IMR-90 (cell line): Measurements from ENCODE around the gene SLC19A1. TPM values are rescaled to one million over a fixed set of nuclear protein-coding genes. Genes with fewer than 3 reads are reported as not detected.

Experiments used
- ATAC-seq: fragments of 200-7000 bp; cut with Tn5 transposase; 2 replicates; pipeline ENCODE4 v1.9.1; 2020; ENCODE audit warnings: low read depth, mild to moderate bottlenecking, moderate library complexity
- BruUV-seq: library from RNA; stranded (reverse); fragments of 400-500 nt; replicated peaks from 2 replicates; lab custom pipeline; 2021; lab: Mats Ljungman, UMichigan
- CTCF ChIA-PET: fragments of 300-600 bp; formaldehyde crosslinking; extraction: SDS; loops from one replicate; lab custom pipeline; 2021; ENCODE audit warnings: antibody characterized with exemption; lab: Yijun Ruan, JAX
- POLR2A ChIA-PET: fragments of 300-600 bp; sonication (Branson Sonifier 250); formaldehyde crosslinking; loops from one replicate; lab custom pipeline; 2022; ENCODE audit warnings: antibody characterized with exemption; ENCODE audit not compliant: unreplicated experiment; lab: Charles Lee
- DNase-seq: peaks from one replicate; pipeline ENCODE4 v3.0.0; 2013
- H2AFZ ChIP-seq: replicated peaks from 2 replicates; pipeline ENCODE3; 2013; ENCODE audit warnings: low read length, mild to moderate bottlenecking; ENCODE audit not compliant: poor library complexity
- H2AK5ac ChIP-seq: 2 replicates; pipeline ENCODE4 v1.6.1; 2013; ENCODE audit warnings: low read depth, low read length, inconsistent platforms
- H2AK9ac ChIP-seq: replicated peaks from 2 replicates; pipeline ENCODE3; 2013; ENCODE audit warnings: mild to moderate bottlenecking, low read depth, low read length, moderate library complexity; ENCODE audit not compliant: poor library complexity
- H2BK120ac ChIP-seq: 2 replicates; pipeline ENCODE4 v1.6.1; 2013; ENCODE audit warnings: low read depth, low read length, inconsistent platforms
- H2BK15ac ChIP-seq: 3 replicates; pipeline ENCODE4 v1.6.1; 2013; ENCODE audit warnings: low read depth, low read length, inconsistent platforms
- H2BK20ac ChIP-seq: 2 replicates; pipeline ENCODE4 v1.6.1; 2013; ENCODE audit warnings: low read depth, mild to moderate bottlenecking, inconsistent platforms, low read length, moderate library complexity
- H2BK5ac ChIP-seq: 2 replicates; pipeline ENCODE4 v1.6.1; 2013; ENCODE audit warnings: mild to moderate bottlenecking, low read depth, low read length, inconsistent platforms; ENCODE audit not compliant: poor library complexity, severe bottlenecking
- H3K14ac ChIP-seq: replicated peaks from 2 replicates; pipeline ENCODE4 v1.6.1; 2013; ENCODE audit warnings: low read depth, low read length, inconsistent platforms
- H3K18ac ChIP-seq: 2 replicates; pipeline ENCODE4 v1.6.1; 2013; ENCODE audit warnings: low read depth, low read length, control low read depth
- H3K23ac ChIP-seq: 2 replicates; pipeline ENCODE4 v1.6.1; 2013; ENCODE audit warnings: low read depth, low read length, inconsistent platforms
- H3K27ac ChIP-seq: 2 replicates; pipeline ENCODE4 v1.5.1; 2013; ENCODE audit warnings: mild to moderate bottlenecking, control low read depth, low read length; ENCODE audit not compliant: insufficient read depth
- H3K27me3 ChIP-seq: 2 replicates; pipeline ENCODE4 v1.6.1; 2013; ENCODE audit warnings: low read length; ENCODE audit not compliant: control insufficient read depth, insufficient read depth
- H3K36me3 ChIP-seq: 2 replicates; pipeline ENCODE4 v1.6.1; 2013; ENCODE audit warnings: low read length, mixed read lengths; ENCODE audit not compliant: control insufficient read depth, insufficient read depth
- H3K4ac ChIP-seq: 2 replicates; pipeline ENCODE4 v1.6.1; 2013; ENCODE audit warnings: low read depth, low read length, inconsistent platforms
- H3K4me1 ChIP-seq: 2 replicates; pipeline ENCODE4 v1.6.1; 2013; ENCODE audit warnings: low read length, mixed read lengths; ENCODE audit not compliant: control insufficient read depth, insufficient read depth
- H3K4me2 ChIP-seq: 2 replicates; pipeline ENCODE4 v1.6.1; 2013; ENCODE audit warnings: low read depth, mild to moderate bottlenecking, control low read depth, low read length, moderate library complexity
- H3K4me3 ChIP-seq: 2 replicates; pipeline ENCODE4 v1.5.1; 2013; ENCODE audit warnings: low read depth, mild to moderate bottlenecking, control low read depth, low read length, moderate library complexity; ENCODE audit not compliant: insufficient read depth
- H3K56ac ChIP-seq: 2 replicates; pipeline ENCODE4 v1.6.1; 2013; ENCODE audit warnings: low read length, inconsistent platforms; ENCODE audit not compliant: insufficient read depth; ENCODE audit errors: extremely low read depth
- H3K79me1 ChIP-seq, 2 experiments: 2 replicates each; pipeline ENCODE4 v1.6.1; 2013; ENCODE audit warnings: low read length in 2 of 2, inconsistent platforms in 1 of 2, low read depth in 1 of 2
- H3K9ac ChIP-seq: 2 replicates; pipeline ENCODE4 v1.6.1; 2013; ENCODE audit warnings: low read depth, low read length, control low read depth
- H3K9me1 ChIP-seq: 2 replicates; pipeline ENCODE4 v1.6.1; 2013; ENCODE audit warnings: low read length, inconsistent platforms; ENCODE audit not compliant: insufficient read depth
- H3K9me3 ChIP-seq: 2 replicates; pipeline ENCODE4 v1.6.1; 2013; ENCODE audit warnings: low read length; ENCODE audit not compliant: control insufficient read depth, insufficient read depth
- H4K20me1 ChIP-seq: 2 replicates; pipeline ENCODE4 v1.6.1; 2013; ENCODE audit warnings: low read length, inconsistent platforms; ENCODE audit not compliant: insufficient read depth
- H4K5ac ChIP-seq: 2 replicates; pipeline ENCODE4 v1.6.1; 2013; ENCODE audit warnings: mild to moderate bottlenecking, low read depth, low read length, control low read depth
- H4K8ac ChIP-seq, 2 experiments: 2 replicates each; pipeline ENCODE4 v1.6.1; 2013; ENCODE audit warnings: low read depth in 2 of 2, low read length in 2 of 2, control low read depth in 1 of 2, inconsistent platforms in 1 of 2
- H4K91ac ChIP-seq: 2 replicates; pipeline ENCODE4 v1.6.1; 2013; ENCODE audit warnings: low read depth, low read length, inconsistent platforms; ENCODE audit not compliant: insufficient read depth
- BHLHE40 ChIP-seq: fragments of 150-350 bp; IDR thresholded peaks from 2 replicates; pipeline ENCODE4 v1.6.1; 2016; ENCODE audit warnings: mild to moderate bottlenecking, low read depth, low read length
- CEBPB ChIP-seq: IDR thresholded peaks from 2 replicates; pipeline ENCODE4 v1.6.1; 2012; ENCODE audit warnings: low read depth, low read length, improper control_type of control experiment
- CHD1 ChIP-seq: IDR thresholded peaks from 2 replicates; pipeline ENCODE4 v1.6.1; 2012; ENCODE audit warnings: low read depth, low read length, improper control_type of control experiment
- CTCF ChIP-seq: conservative IDR thresholded peaks from 2 replicates; pipeline ENCODE4 v1.5.1; 2012; ENCODE audit warnings: mild to moderate bottlenecking, low read depth, low read length, improper control_type of control experiment
- FOS ChIP-seq: fragments of 150-350 bp; IDR thresholded peaks from 2 replicates; pipeline ENCODE4 v1.6.1; 2016; ENCODE audit warnings: low read depth, low read length
- MAFK ChIP-seq: IDR thresholded peaks from 2 replicates; pipeline ENCODE4 v1.6.1; 2012; ENCODE audit warnings: low read depth, low read length, improper control_type of control experiment
- MAZ ChIP-seq: IDR thresholded peaks from 2 replicates; pipeline ENCODE4 v1.6.1; 2012; ENCODE audit warnings: low read depth, mild to moderate bottlenecking, low read length, improper control_type of control experiment, moderate library complexity, borderline replicate concordance
- MXI1 ChIP-seq: IDR thresholded peaks from 2 replicates; pipeline ENCODE4 v1.6.1; 2012; ENCODE audit warnings: low read depth, mild to moderate bottlenecking, low read length, moderate library complexity, borderline replicate concordance
- NFE2L2 ChIP-seq: fragments of 150-350 bp; IDR thresholded peaks from 2 replicates; pipeline ENCODE4 v1.6.1; 2016; ENCODE audit warnings: low read depth, mild to moderate bottlenecking, low read length
- POLR2A ChIP-seq: IDR thresholded peaks from 2 replicates; pipeline ENCODE4 v1.6.1; 2012; ENCODE audit warnings: mild to moderate bottlenecking, low read depth, low read length
- RAD21 ChIP-seq: IDR thresholded peaks from 2 replicates; pipeline ENCODE4 v1.6.1; 2012; ENCODE audit warnings: low read length, improper control_type of control experiment
- RCOR1 ChIP-seq: IDR thresholded peaks from 2 replicates; pipeline ENCODE4 v1.6.1; 2012; ENCODE audit warnings: mild to moderate bottlenecking, low read length, improper control_type of control experiment; ENCODE audit not compliant: insufficient replicate concordance
- RFX5 ChIP-seq: IDR thresholded peaks from 2 replicates; pipeline ENCODE4 v1.8.0; 2012; ENCODE audit warnings: low read depth, mild to moderate bottlenecking, low read length, moderate library complexity
- SMC3 ChIP-seq: fragments of 150-350 bp; IDR thresholded peaks from 2 replicates; pipeline ENCODE4 v1.6.1; 2016; ENCODE audit warnings: low read depth, mild to moderate bottlenecking, antibody characterized with exemption, low read length, moderate library complexity
- WGBS, 2 experiments: methylation state at CpG; one replicate each; pipeline versions ENCODE4 v1.1.5 to v1.1.7; 2013; ENCODE audit warnings: missing lambda C conversion rate in 2 of 2; ENCODE audit not compliant: insufficient read length in 1 of 2; ENCODE audit errors: extremely low coverage in 2 of 2; 5-methylcytosine and 5-hydroxymethylcytosine counted together
- dilution Hi-C: fragments of 300-500 bp; cut with HindIII; formaldehyde crosslinking; loops from one replicate; pipeline ENCODE4 v1.14.3; 2018; ENCODE audit warnings: low sequenced_read_pairs; ENCODE audit not compliant: unreplicated experiment
- in situ Hi-C: fragments of 300-500 bp; cut with MboI; formaldehyde crosslinking; loops from 3 replicates; pipeline ENCODE4 v1.14.3; 2019; ENCODE audit warnings: low sequenced_read_pairs, inconsistent platforms, mixed read lengths
- intact Hi-C: fragments of 100-400 bp; cut with micrococcal nuclease; formaldehyde crosslinking; loops from 2 replicates; pipeline ENCODE4 v1.10.0; 2022
- polyA plus RNA-seq, 3 experiments: library from polyadenylated mRNA; depleted of rRNA; stranded (reverse); fragments of >200 nt; gene quantifications; 2 replicates each; pipeline ENCODE4 v1.2.3, GENCODE V29; 2012; ENCODE audit warnings: low replicate concordance in 1 of 3
- total RNA-seq: library from RNA; depleted of rRNA; stranded (reverse); fragments of >200 nt; gene quantifications from 2 replicates; pipeline ENCODE4 v1.2.3, GENCODE V29; 2012
- TF ChIP-seq, protein P1 (sequence below): fragments of 150-350 bp; IDR thresholded peaks from 2 replicates; pipeline ENCODE4 v1.6.1; 2016; ENCODE audit warnings: low read depth, mild to moderate bottlenecking, low read length, moderate library complexity, borderline replicate concordance
- TF ChIP-seq, protein P2 (sequence below): fragments of 150-350 bp; IDR thresholded peaks from 2 replicates; pipeline ENCODE4 v1.6.1; 2017; ENCODE audit warnings: mild to moderate bottlenecking, antibody characterized with exemption, low read length, low read depth

SLC19A1 gene
- total and polyA plus RNA-seq, 2 of the 4 experiments (the other 2 are of a cell fraction), result 2.2 to 16.2 TPM

GRCh38 chr21:45571641-45572040 is 29.4 kb upstream of the SLC19A1 start:
- Histone ChIP-seq H3K23ac (no peak overlapping the region), H2BK15ac (no peak overlapping the region), H3K36me3 (no peaks in the 10 kb centered on the region), H3K27me3 (peaks cover 54% of the 10 kb centered on the region), H3K9me3 (no peaks in the 10 kb centered on the region), H2BK120ac (no peak overlapping the region), H2BK20ac (no peak overlapping the region), H4K8ac (no peak overlapping the region), H3K56ac (no peak overlapping the region), H3K18ac (no peak overlapping the region), H4K20me1 (no peaks in the 10 kb centered on the region; the same call in 1 of the 2 replicates), H4K91ac (no peak overlapping the region), H2AFZ (no peak overlapping the region), H3K4ac (no peak overlapping the region), H2AK5ac (no peak overlapping the region; the same call in 1 of the 2 replicates), H3K79me1 (no peaks in the 10 kb centered on the region), H3K4me1 (peaks cover 7% of the 10 kb centered on the region), H3K4me3 (no peak overlapping the region), H2AK9ac (no peak overlapping the region), H3K4me2 (no peak overlapping the region), H3K9ac (no peak overlapping the region), H2BK5ac (no peak overlapping the region), H4K5ac (no peak overlapping the region), H3K27ac (no peak overlapping the region), H3K14ac (no peak overlapping the region), H3K9me1 (no peaks in the 10 kb centered on the region)
- ChIA-PET CTCF (interaction anchor here (0.6 to 1.0 kb wide), 2 partner anchors 16 to 25 kb away, joined by 3 read pairs; no protein-coding TSS in a partner anchor), POLR2A (interaction anchor here (0.6 kb wide), 1 partner anchor 252 kb away, joined by 3 read pairs; no protein-coding TSS in a partner anchor)
- WGBS, 2 experiments, result 71% methylated on average over 9 of the region's 15 CpGs; no CpG with 5 or more reads in 1 of the 2 experiments
- DNase-seq (no peak), ATAC-seq (no peak)
- TF ChIP-seq RFX5 (no peak), CTCF (no peak), CEBPB (no peak), FOS (no peak), MAZ (no peak), CHD1 (no peak), MXI1 (no peak), POLR2A (no peak), RAD21 (no peak), NFE2L2 (no peak), BHLHE40 (no peak), RCOR1 (no peak), MAFK (no peak), SMC3 (no peak)
- TF ChIP-seq, protein P1, sequence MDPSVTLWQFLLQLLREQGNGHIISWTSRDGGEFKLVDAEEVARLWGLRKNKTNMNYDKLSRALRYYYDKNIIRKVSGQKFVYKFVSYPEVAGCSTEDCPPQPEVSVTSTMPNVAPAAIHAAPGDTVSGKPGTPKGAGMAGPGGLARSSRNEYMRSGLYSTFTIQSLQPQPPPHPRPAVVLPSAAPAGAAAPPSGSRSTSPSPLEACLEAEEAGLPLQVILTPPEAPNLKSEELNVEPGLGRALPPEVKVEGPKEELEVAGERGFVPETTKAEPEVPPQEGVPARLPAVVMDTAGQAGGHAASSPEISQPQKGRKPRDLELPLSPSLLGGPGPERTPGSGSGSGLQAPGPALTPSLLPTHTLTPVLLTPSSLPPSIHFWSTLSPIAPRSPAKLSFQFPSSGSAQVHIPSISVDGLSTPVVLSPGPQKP, result no peak
- TF ChIP-seq, protein P2, sequence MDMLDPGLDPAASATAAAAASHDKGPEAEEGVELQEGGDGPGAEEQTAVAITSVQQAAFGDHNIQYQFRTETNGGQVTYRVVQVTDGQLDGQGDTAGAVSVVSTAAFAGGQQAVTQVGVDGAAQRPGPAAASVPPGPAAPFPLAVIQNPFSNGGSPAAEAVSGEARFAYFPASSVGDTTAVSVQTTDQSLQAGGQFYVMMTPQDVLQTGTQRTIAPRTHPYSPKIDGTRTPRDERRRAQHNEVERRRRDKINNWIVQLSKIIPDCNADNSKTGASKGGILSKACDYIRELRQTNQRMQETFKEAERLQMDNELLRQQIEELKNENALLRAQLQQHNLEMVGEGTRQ, result no peak
- in situ Hi-C loops, result no loop called here
- intact Hi-C loops, result no loop called here
- dilution Hi-C loops, result no loop called here
- BruUV-seq, result no TSS peak
